H9 (cell line): Measurements from ENCODE around the gene BORA. TPM values are rescaled to one million over a fixed set of nuclear protein-coding genes. Genes with fewer than 3 reads are reported as not detected.

Experiments
- DNase-seq: peaks from one replicate; pipeline ENCODE4 v3.0.0-alpha.2; 2017
- H2AFZ ChIP-seq: one replicate; pipeline ENCODE4 v1.6.1; 2013; ENCODE audit warnings: mild to moderate bottlenecking, low read length, control low read depth, moderate library complexity
- H2AK5ac ChIP-seq: 2 replicates; pipeline ENCODE4 v1.6.1; 2013; ENCODE audit warnings: low read length, control low read depth, mixed read lengths; ENCODE audit not compliant: insufficient read length
- H2BK120ac ChIP-seq: one replicate; pipeline ENCODE4 v1.6.1; 2013; ENCODE audit warnings: low read depth, mild to moderate bottlenecking, low read length, control low read depth, inconsistent platforms; ENCODE audit not compliant: poor library complexity, severe bottlenecking
- H2BK12ac ChIP-seq: 2 replicates; pipeline ENCODE4 v1.6.1; 2013; ENCODE audit warnings: low read length, control low read depth, mixed read lengths, low read depth; ENCODE audit not compliant: insufficient read length
- H2BK15ac ChIP-seq: 2 replicates; pipeline ENCODE4 v1.6.1; 2013; ENCODE audit warnings: low read depth, low read length, control low read depth
- H2BK20ac ChIP-seq: one replicate; pipeline ENCODE4 v1.6.1; 2013; ENCODE audit warnings: low read depth, mild to moderate bottlenecking, low read length, control low read depth, inconsistent platforms; ENCODE audit not compliant: poor library complexity, severe bottlenecking
- H2BK5ac ChIP-seq: 2 replicates; pipeline ENCODE4 v1.6.1; 2013; ENCODE audit warnings: low read length, control low read depth, mixed read lengths; ENCODE audit not compliant: insufficient read length
- H3K14ac ChIP-seq: 2 replicates; pipeline ENCODE4 v1.6.1; 2013; ENCODE audit warnings: low read length, control low read depth; ENCODE audit not compliant: insufficient read depth
- H3K18ac ChIP-seq: 2 replicates; pipeline ENCODE4 v1.6.1; 2013; ENCODE audit warnings: low read depth, mild to moderate bottlenecking, mixed read lengths, low read length, control low read depth; ENCODE audit not compliant: insufficient read length
- H3K23ac ChIP-seq: 2 replicates; pipeline ENCODE4 v1.6.1; 2013; ENCODE audit warnings: low read length, control low read depth, mixed read lengths, low read depth; ENCODE audit not compliant: insufficient read length
- H3K23me2 ChIP-seq: 2 replicates; pipeline ENCODE4 v1.6.1; 2013; ENCODE audit warnings: low read depth, mild to moderate bottlenecking, mixed read lengths, low read length, control low read depth; ENCODE audit not compliant: insufficient read length, poor library complexity, severe bottlenecking
- H3K27ac ChIP-seq: 2 replicates; pipeline ENCODE4 v1.5.1; 2013; ENCODE audit warnings: low read length, control low read depth, mixed read lengths, low read depth; ENCODE audit not compliant: insufficient read length
- H3K27me3 ChIP-seq: 2 replicates; pipeline ENCODE4 v1.6.1; 2013; ENCODE audit warnings: low read length, control low read depth, inconsistent platforms; ENCODE audit not compliant: insufficient read depth
- H3K4ac ChIP-seq: 2 replicates; pipeline ENCODE4 v1.6.1; 2013; ENCODE audit warnings: low read depth, mild to moderate bottlenecking, control low read depth, inconsistent platforms, low read length, moderate library complexity
- H3K4me1 ChIP-seq: 2 replicates; pipeline ENCODE4 v1.6.1; 2013; ENCODE audit warnings: low read length, control low read depth, inconsistent platforms; ENCODE audit not compliant: insufficient read depth
- H3K4me2 ChIP-seq: 2 replicates; pipeline ENCODE4 v1.6.1; 2013; ENCODE audit warnings: low read length, control low read depth, mixed read lengths; ENCODE audit not compliant: insufficient read length, insufficient read depth
- H3K56ac ChIP-seq: 2 replicates; pipeline ENCODE4 v1.6.1; 2013; ENCODE audit warnings: low read depth, mild to moderate bottlenecking, mixed read lengths, low read length, control low read depth; ENCODE audit not compliant: insufficient read length
- H3K79me1 ChIP-seq: 2 replicates; pipeline ENCODE4 v1.6.1; 2013; ENCODE audit warnings: low read depth, mild to moderate bottlenecking, moderate library complexity, low read length, control low read depth, inconsistent platforms; ENCODE audit not compliant: insufficient read depth, poor library complexity, severe bottlenecking
- H3K79me2 ChIP-seq: 2 replicates; pipeline ENCODE4 v1.6.1; 2013; ENCODE audit warnings: low read length, control low read depth, inconsistent platforms; ENCODE audit not compliant: insufficient read depth
- H3K9ac ChIP-seq: 2 replicates; pipeline ENCODE4 v1.6.1; 2013; ENCODE audit warnings: low read length, control low read depth, mixed read lengths; ENCODE audit not compliant: insufficient read length; ENCODE audit errors: extremely low read depth
- H3K9me3 ChIP-seq: one replicate; pipeline ENCODE4 v1.6.1; 2013; ENCODE audit warnings: low read depth, low read length, inconsistent platforms; ENCODE audit not compliant: control insufficient read depth
- H3T11ph ChIP-seq: one replicate; pipeline ENCODE4 v1.6.1; 2013; ENCODE audit warnings: mild to moderate bottlenecking, low read length, control low read depth, inconsistent platforms
- H4K20me1 ChIP-seq: one replicate; pipeline ENCODE4 v1.6.1; 2013; ENCODE audit not compliant: control insufficient read depth, insufficient read length, insufficient read depth
- H4K5ac ChIP-seq: 2 replicates; pipeline ENCODE4 v1.6.1; 2013; ENCODE audit warnings: low read depth, mild to moderate bottlenecking, mixed read lengths, low read length, control low read depth; ENCODE audit not compliant: insufficient read length
- H4K8ac ChIP-seq: replicated peaks from 2 replicates; pipeline ENCODE4 v1.6.1; 2013; ENCODE audit warnings: low read length, control low read depth, mixed read lengths, low read depth; ENCODE audit not compliant: insufficient read length
- H4K91ac ChIP-seq: 2 replicates; pipeline ENCODE4 v1.6.1; 2013; ENCODE audit warnings: low read depth, mild to moderate bottlenecking, moderate library complexity, mixed read lengths, low read length, control low read depth; ENCODE audit not compliant: insufficient read length
- H3K27ac Mint-ChIP-seq, 3 experiments: 2 replicates in 2 of 3; 3 replicates in 1 of 3; pipeline ENCODE4 v1.8.0; 2020 to 2021; ENCODE audit warnings: mixed read lengths in 3 of 3, mild to moderate bottlenecking in 1 of 3, moderate library complexity in 1 of 3
- H3K27me3 Mint-ChIP-seq: 2 replicates; pipeline ENCODE4 v1.8.0; 2021; ENCODE audit warnings: low read depth, mild to moderate bottlenecking, moderate library complexity, mixed read lengths
- H3K36me3 Mint-ChIP-seq, 3 experiments: 2 replicates in 2 of 3; 3 replicates in 1 of 3; pipeline ENCODE4 v1.8.0; 2020 to 2021; ENCODE audit warnings: low read depth in 3 of 3, mixed read lengths in 3 of 3; ENCODE audit not compliant: insufficient read depth in 1 of 3
- H3K4me1 Mint-ChIP-seq, 2 experiments: 2 replicates each; pipeline ENCODE4 v1.8.0; 2020; ENCODE audit warnings: mixed read lengths in 2 of 2
- H3K4me3 Mint-ChIP-seq, 2 experiments: 2 replicates in 1 of 2; 3 replicates in 1 of 2; pipeline ENCODE4 v1.8.0; 2020 to 2021; ENCODE audit warnings: mild to moderate bottlenecking in 2 of 2, mixed read lengths in 2 of 2, moderate library complexity in 1 of 2
- H3K9me3 Mint-ChIP-seq, 2 experiments: 2 replicates in 1 of 2; 3 replicates in 1 of 2; pipeline ENCODE4 v1.8.0; 2020; ENCODE audit warnings: mild to moderate bottlenecking in 2 of 2, mixed read lengths in 2 of 2, moderate library complexity in 1 of 2
- CTCF ChIP-seq: fragments of 200-600 bp; sonication (generic); conservative IDR thresholded peaks from 3 replicates; pipeline ENCODE4 v1.8.0; 2021; ENCODE audit warnings: antibody characterized with exemption, mild to moderate bottlenecking
- WGBS: extraction: QIAGEN DNeasy Blood & Tissue Kit; methylation state at CpG from one replicate; pipeline ENCODE4 v1.1.7; 2013; ENCODE audit warnings: missing lambda C conversion rate, low lambda C conversion rate, mixed read lengths; ENCODE audit not compliant: insufficient read length; ENCODE audit errors: extremely low coverage; 5-methylcytosine and 5-hydroxymethylcytosine counted together
- total RNA-seq: library from RNA; stranded (reverse); gene quantifications from 2 replicates; pipeline ENCODE4 v1.2.1, GENCODE V29; 2021

Gene BORA
- total RNA-seq, 1 experiment from 2014 or later = 16.5 TPM

GRCh38 chr13:72692884-72693514 is 34.7 kb upstream of the BORA start:
- no peak overlapping the region for H2BK5ac ChIP-seq
- no peak overlapping the region for H2BK12ac ChIP-seq
- Mint-ChIP-seq H3K27ac (no peak overlapping the region), H3K36me3 (peaks cover 10 to 25% (median 13%) of the 10 kb centered on the region in 3 experiments), H3K27me3 (no peaks in the 10 kb centered on the region; the same call in 1 of the 2 replicates), H3K9me3 (peaks cover 24 to 27% of the 10 kb centered on the region in 2 experiments), H3K4me1 (no peaks in the 10 kb centered on the region), H3K4me3 (no peak overlapping the region)
- no peaks in the 10 kb centered on the region for H3K79me2 ChIP-seq
- H3K56ac ChIP-seq = no peak overlapping the region
- no peaks in the 10 kb centered on the region for H3K27me3 ChIP-seq
- no peak overlapping the region for H2BK15ac ChIP-seq
- no peaks in the 10 kb centered on the region for H3K23me2 ChIP-seq
- no peaks in the 10 kb centered on the region for H3K79me1 ChIP-seq
- no peak overlapping the region for H2AFZ ChIP-seq
- H3K4me1 ChIP-seq = no peaks in the 10 kb centered on the region
- H4K5ac ChIP-seq = no peak overlapping the region
- no CpG with 5 or more reads among the region's 5 CpGs for WGBS
- H4K8ac ChIP-seq = no peak overlapping the region
- no peak overlapping the region for H3T11ph ChIP-seq
- H3K23ac ChIP-seq = no peak overlapping the region
- no peak overlapping the region for H3K18ac ChIP-seq
- H3K9ac ChIP-seq = no peak overlapping the region
- TF ChIP-seq CTCF = no peak
- no peak overlapping the region for H2BK20ac ChIP-seq
- no peak overlapping the region for H3K4me2 ChIP-seq
- no peak overlapping the region for H4K91ac ChIP-seq
- peaks cover 7% of the 10 kb centered on the region for H3K9me3 ChIP-seq
- H3K4ac ChIP-seq = no peak overlapping the region
- H4K20me1 ChIP-seq = no peaks in the 10 kb centered on the region
- no peak overlapping the region for H2AK5ac ChIP-seq
- no peak for DNase-seq
- no peak overlapping the region for H3K14ac ChIP-seq
- H2BK120ac ChIP-seq = no peak overlapping the region
- no peak overlapping the region for H3K27ac ChIP-seq
